GM18873 (cell line): ENCODE data around the gene NUCB2.
"Not testable (repeated sequence)": the region's sequence is repeated elsewhere in the genome, so short reads cannot be mapped to it uniquely, and the experiment has no call there.

Experiments used
- ATAC-seq: cut with Tn5 transposase; IDR thresholded peaks from one replicate; pipeline ENCODE4 v1.9.1; 2021; ENCODE audit warnings: mild to moderate bottlenecking, moderate library complexity, moderate number of reproducible peaks; ENCODE audit not compliant: unreplicated experiment, low FRiP score

The NUCB2 gene

DNA sequence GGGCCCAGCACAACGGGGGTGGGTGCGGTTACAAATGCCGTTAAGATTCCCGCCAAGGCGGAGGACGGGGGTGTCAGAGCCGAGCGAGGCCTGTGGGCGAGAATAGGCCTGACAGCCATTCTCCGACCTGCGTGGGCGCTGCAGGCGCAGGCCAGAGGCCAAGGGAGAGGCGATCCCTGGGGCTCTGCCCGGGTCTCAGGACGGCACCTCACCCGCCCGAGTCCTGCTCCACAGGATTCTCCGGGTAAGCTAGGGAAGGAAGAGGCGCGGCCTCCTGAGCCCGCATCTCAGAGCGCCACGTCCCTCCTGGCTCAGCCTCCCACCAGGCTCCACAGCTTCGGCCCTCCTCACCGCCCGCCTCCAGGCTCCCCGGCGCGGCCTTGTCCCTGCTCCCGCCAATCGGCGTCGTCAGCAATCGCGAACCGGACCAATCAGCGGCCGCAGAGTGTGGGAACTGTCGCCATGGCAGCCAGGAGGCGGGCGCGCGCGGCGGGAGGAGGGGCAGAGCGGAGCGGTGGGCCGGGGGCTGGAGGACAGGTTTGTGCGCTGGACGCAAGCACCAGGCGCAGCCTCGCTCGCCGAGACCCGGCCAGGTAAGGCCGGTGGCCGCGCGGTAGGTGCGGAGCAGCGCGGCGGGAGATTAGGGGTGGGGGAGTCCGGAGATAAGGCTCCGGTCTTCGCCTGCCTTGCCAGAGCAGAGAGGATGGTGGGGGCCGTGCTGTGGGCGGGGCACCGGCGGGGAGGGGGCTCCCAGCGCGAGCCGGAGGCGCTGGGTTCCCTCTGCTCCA is at the start of gene NUCB2:
TSS of gene NUCB2 (plus strand) at position 504 of the 788 bp plus-strand sequence. CDS start 18,585 bp downstream, outside the sequence.
- peak; percentile 94 for ATAC-seq

DNA sequence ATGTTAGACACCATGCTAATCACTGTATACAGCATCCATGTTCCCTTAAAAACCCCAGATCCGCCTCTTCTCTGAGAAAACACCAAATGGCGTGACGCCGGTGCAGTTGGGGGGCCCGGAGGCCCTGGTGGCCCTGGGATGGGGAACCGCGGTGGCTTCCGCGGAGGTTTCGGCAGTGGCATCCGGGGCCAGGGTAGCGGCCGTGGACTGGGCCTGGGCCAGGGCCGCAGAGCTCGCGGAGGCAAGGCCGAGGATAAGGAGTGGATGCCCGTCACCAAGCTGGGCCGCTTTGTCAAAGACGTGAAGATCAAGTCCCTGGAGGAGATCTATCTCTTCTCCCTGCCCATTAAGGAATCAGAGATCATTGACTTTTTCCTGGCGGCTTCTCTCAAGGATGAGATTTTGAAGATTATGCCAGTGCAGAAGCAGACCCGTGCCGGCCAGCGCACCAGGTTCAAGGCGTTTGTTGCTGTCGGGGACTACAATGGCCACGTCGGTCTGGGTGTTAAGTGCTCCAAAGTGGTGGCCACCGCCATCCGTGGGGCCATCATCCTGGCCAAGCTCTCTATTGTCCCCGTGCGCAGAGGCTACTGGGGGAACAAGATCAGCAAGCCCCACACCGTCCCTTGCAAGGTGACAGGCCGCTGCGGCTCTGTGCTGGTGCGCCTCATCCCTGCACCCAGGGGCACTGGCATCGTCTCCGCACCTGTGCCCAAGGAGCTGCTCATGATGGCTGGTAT is 48.2 kb upstream of the NUCB2 start:
- ATAC-seq = not testable (repeated sequence)

DNA sequence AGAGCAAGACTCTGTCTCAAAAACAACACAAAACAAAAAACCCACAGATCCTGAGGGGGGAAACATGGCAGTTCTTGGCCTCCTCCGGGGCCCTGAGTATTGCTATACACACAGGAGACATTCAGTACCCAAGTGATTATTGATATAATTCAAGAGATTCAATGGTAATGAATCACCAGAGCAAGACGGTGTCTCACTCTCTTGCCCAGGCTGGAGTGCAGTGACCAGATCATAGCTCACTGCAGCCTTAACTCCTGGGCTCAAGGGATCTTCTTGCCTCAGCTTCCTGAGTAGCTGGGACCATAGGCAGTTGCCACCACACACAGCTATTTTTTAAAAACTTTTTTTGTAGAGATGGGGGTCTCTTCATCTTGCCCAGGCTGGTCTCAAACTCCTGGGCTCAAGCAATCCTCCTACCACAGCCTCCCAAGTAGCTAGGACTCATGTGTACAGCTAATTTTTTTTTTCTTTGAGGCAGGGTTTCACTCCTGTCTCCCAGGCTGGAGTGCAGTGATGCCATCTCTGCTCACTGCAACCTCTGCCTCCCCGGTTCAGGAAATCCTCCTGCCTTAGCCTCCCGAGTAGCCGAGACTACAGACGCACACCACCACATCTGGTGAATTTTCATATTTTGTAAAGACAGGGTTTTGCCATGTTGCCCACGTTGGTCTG is 46.9 kb upstream of the NUCB2 start:
- ATAC-seq = no peak

DNA sequence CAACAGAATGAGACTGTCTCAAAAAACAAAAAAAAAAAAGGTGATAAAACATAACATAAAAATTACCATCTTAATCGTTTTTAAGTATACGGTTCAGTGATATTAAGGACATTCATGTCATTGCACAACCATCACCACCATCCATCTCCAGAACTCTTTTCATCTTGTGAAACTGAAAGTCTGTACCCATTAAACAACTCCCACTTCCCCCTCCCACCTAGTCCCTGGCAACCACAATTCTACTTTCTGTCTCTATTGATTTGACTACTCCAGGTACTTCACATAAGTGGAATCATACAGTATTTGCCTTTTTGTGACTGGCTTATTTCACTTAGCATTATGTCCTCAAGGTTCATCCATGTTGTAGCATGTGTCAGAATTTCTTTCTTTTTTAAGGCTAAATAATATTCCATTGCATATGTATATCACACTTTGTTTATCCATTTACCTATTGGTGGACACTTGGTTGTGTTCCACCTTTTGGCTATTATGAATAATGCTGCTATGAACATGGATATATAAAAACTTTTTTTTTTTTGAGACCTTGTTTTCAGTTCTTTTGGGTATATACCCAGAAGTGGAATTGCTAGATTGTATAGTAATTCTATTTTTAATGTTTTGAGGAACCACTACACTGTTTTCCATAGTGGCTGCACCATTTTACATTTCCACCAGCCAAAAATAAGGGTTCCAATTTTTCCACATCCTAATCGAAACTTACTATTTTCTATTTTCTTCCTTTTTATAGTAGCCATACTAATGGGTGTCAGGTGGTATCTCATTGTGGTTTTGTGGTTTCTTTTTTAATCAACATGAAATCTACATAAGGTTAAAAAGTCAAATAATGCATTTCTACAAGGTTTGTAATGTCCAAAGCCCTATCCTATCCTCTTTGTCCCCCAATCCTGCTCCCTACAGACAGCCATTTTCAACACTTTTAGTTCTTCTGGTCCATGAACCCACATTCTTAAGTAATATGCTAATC is 45.4 kb upstream of the NUCB2 start:
- ATAC-seq = peak; percentile 89

DNA sequence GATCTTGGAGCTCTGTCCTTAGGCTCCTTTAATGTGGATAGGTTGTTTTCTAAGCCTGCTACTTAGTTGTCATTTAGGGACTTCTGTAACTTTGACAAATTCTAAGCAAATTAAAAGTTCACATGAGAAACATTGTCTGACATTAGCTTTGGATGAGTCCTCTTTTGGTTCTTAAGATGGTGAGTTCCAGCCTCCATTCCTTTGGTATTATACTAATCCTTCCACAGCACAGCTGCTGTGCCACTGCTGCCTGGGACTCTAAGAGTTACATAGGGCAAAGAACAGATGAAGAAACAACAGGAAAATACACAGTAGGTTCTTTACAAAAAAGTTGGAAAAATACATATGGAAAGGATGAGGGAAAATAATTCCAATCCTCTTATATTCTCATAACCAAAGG is 43.4 kb upstream of the NUCB2 start:
- ATAC-seq = no peak

- no peak for ATAC-seq
Observed at GRCh38 chr11:17238377-17238776, 38.2 kb upstream of the NUCB2 start.

GRCh38 chr11:17239927-17240326 is 36.6 kb upstream of the NUCB2 start:
- ATAC-seq = not testable (repeated sequence)

DNA sequence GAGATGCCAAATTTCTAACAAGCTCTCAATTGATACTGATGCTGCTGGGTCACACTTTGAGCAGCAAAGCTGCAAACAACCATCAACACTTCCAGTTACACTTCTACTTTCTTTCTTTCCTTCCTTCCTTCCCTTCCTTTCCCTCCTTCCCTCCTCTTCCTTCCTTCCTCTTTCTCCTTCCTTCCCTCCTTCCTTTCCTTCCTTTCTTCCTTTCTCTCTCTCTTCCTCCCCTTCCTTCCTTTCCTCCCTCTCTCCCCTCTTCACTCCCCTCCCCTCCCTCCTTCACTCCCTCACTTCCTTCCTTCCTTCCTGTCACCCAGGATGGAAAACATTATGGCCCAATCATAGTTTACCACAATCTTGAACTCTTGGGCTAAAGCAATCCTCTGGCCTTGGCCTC is 35.8 kb upstream of the NUCB2 start:
- no peak for ATAC-seq

DNA sequence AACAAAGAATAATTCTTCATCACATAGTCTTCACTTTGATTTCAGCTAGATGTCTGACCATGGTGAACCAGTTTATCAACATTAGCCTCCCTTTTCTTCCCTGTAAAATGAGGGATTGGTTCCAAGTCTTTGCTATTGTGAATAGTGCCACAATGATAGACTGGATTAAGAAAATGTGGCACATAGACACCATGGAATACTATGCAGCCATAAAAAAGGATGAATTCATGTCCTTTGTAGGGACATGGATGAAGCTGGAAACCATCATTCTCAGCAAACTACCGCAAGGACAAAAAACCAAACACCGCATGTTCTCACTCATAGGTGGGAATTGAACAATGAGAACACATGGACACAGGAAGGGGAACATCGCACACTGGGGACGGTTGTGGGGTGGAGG is 33.6 kb upstream of the NUCB2 start:
- not testable (repeated sequence) for ATAC-seq

DNA sequence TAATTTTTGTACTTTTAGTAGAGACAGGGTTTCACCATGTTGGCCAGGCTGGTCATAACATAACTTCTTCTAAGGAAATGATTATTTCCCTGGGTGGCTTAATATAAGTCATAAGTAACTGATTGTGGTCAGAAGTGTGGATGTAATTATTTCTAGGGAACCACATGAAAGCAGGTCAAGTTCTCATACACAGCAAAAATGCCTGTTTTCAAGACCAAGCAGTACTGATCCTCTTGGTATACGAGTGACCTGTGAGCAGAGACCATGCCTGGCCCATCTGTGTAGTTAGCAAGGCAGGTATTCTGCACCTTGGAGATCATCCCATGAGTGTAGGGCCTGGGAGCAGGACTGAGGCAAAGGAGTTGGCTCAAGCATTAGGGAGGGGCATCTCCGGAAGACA is 32.5 kb upstream of the NUCB2 start:
- peak; percentile 83 for ATAC-seq

DNA sequence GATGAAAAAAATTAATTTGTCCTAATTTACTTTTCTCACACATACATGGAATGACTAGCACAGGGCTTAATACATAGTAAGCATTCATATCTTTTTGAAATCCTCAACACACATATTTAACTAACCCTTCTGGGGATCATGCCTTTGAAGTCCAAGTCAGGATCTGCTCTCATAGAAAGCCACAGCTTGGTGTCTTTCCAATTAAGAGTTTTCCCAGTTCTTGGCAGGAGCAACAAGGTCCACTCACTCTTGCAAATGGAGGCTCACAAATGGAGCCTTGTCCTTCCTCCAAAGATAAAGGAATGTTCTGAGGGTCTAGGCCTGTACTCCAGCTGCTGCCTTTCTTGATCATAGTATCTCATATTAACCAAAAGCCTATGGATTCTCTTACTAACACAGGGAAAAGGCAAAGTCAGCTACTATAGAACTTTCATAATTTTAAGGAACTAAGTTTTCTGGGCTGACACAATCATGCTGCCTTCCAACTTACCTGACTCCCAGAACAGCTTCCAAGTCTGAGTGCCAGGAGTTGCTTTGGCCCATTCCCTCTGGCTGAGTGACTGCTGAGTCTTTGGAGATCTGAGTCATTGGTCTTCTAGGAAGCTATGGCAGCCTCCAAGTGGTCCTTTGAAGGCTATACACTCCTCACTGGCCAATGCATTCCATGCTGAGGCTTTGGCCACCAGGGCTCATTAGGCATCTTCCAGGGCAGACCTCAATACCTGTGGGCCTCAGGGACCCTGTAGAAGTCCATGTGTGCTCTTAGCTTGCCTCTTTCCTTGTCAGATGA is 25.8 kb upstream of the NUCB2 start:
- ATAC-seq = no peak

GRCh38 chr11:17252704-17253103 is 23.8 kb upstream of the NUCB2 start:
- ATAC-seq = no peak

DNA sequence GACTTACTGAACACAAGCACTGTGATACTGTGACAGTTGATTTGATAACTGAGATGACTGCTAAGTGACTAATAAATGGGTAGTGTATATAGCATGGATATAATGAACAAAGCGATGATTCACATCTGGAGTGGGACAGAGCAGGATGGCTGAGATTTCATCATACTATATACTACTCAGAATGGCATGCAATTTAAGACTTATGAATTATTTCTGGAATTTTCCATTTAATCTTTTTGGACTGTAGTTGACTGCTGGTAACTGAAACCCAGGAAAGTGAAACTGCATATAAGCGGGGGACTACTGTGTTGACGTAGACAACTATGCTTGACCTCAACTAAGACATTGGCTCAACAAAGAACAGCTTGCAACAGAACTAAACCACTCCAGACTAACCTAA is 20.0 kb upstream of the NUCB2 start:
- no peak for ATAC-seq

DNA sequence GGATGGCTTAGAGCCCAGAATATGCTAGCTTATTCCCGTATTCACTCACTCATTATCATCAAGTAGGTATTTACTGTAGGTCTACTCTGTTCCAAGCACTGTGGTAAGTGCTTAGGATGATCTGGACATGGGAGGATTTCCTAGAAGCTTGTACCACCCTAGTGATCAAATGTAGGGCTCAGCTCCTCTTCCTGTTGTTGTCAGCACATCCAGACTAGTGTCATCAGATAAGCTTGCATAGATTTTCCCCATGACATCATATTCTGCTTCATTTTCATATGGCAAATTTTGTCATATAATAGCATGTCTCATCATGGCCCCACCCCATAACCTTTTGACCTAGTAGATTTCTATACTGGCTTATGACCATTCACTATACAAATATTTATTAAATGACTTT is 19.3 kb upstream of the NUCB2 start:
- ATAC-seq = no peak

DNA sequence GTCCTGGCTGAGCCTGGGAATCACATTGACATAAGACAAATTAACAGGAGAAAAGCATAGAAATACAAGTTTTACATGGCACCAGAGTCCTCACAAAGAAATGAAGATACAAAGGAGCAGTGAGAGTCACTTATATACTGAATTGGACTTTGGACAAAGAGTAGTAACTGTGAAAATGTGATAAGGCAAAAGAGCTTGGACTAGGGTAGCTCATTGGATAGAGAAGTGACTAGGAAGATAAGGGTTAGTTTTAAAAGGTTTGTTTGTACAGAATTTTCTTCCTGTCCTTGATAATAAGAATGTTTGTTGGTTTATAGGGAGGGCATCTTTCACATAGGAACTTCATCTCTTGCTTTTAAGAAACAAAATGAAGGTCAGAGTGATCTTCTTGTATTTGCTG is 17.9 kb upstream of the NUCB2 start:
- ATAC-seq = no peak

- no peak for ATAC-seq
Observed at GRCh38 chr11:17259519-17259918, 17.0 kb upstream of the NUCB2 start.

DNA sequence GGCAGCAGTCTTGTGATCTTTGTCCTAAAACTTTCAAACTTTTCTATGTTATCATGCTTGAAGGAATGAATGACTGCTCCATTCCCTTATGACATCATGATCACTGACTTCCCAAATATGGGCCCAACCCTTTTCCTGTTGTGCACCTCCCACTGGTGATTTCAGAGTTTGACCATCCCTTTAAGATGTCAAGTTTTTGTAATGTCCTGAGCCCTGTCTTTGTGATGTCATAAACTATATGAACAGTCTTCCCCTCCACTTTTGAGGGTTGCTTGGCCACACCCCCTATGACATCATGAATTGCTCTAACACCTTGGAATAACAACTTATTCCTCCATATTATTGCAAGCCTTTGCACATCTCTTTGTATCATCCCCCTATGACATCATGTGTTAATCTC is 16.5 kb upstream of the NUCB2 start:
- ATAC-seq = no peak

- ATAC-seq = no peak
Observed at GRCh38 chr11:17263769-17264168, 12.8 kb upstream of the NUCB2 start.

- ATAC-seq = no peak
Observed at GRCh38 chr11:17266781-17267180, 9.8 kb upstream of the NUCB2 start.
